ENCODE measurements around the gene SPOUT1. TPM values are rescaled to one million over a fixed set of nuclear protein-coding genes. Genes with fewer than 3 reads are reported as not detected.

Gene SPOUT1
- total and polyA plus RNA-seq, 10 donors, result 31.9 to 54.3 (median 40.1) TPM

DNA sequence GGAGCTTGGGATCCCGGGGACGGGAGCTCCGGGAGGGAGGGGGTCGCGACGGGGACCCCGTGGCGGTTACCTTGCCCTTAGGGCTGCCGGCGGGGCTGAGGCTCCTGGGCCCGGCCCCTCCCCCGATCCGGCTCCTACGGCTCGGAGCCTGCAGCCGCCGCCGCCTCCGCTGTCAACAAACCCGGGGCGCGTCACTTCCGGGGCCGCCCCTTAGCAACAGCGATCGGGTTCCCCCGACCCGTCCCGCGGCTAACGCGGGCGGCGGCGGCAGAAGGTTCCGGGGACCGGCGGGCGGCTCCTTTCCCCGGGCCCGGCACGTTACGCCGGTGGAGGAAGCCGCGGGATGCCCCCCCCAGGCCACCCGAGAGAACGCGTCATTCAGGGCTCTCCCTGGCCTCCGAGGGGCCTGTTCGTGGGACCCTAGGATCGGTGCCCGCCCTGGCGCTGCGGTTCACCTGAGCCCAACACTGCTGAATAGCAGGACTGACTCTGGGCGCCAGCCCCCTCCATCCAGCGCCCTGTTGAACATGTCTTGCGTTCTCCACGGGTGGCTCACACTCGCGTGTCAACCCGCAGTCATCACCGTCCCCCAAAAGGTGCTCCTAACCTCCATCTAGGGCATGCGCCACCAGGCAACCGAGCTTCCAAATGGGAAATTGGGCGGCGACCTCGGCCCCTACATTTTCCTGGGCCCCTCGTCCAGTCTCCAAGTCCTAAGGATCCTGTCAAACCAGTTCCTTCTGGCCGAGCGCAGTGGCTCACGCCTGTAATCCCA, 57.7 kb downstream of the SPOUT1 start, which contains the start of gene ZER1:
TSS of gene ZER1 (minus strand) at position 183 of the 775 bp plus-strand sequence. CDS start 16,362 bp downstream, outside the sequence.
- peaks cover 0 to 16% (median 10%) of the 10 kb centered on the region in 8 donors for H3K9me3 ChIP-seq
- intact Hi-C loops (cut with DNase I; ENCODE audit: low total_unique reads), result no loop called here
- TF ChIP-seq POLR2AphosphoS5 (IDR thresholded peaks at IDR 0.05) (peak; percentile 90 to 97 (median 90)), CTCF (IDR thresholded peaks at IDR 0.05 in 8 of 11, conservative IDR thresholded peaks at IDR 0.05 in 3 of 11) (peak in 4 of 11 experiments; percentile 6 to 29 (median 16)), POLR2A (IDR thresholded peaks at IDR 0.05) (peak in 2 of 3 donors; percentile 50 to 98)
- H3K27ac ChIP-seq, result peak within 1 kb of the TSS; percentile 90 to 97 (median 92)
- H3K4me1 ChIP-seq, result peaks cover 9 to 46% (median 29%) of the 10 kb centered on the region in 6 donors
- DNase-seq, result peak; percentile 99
- WGBS, 5 donors, result 1 to 2% (median 2%) methylated on average over 22 to 72 of the region's 72 CpGs
- H3K27me3 ChIP-seq (replicated peaks in 1 of 7), result no peaks in the 10 kb centered on the region
- peak within 1 kb of the TSS; percentile 58 to 88 (median 76) for H3K4me3 ChIP-seq
- peaks cover 0 to 13% (median 5%) of the 10 kb centered on the region in 6 donors for H3K36me3 ChIP-seq

DNA sequence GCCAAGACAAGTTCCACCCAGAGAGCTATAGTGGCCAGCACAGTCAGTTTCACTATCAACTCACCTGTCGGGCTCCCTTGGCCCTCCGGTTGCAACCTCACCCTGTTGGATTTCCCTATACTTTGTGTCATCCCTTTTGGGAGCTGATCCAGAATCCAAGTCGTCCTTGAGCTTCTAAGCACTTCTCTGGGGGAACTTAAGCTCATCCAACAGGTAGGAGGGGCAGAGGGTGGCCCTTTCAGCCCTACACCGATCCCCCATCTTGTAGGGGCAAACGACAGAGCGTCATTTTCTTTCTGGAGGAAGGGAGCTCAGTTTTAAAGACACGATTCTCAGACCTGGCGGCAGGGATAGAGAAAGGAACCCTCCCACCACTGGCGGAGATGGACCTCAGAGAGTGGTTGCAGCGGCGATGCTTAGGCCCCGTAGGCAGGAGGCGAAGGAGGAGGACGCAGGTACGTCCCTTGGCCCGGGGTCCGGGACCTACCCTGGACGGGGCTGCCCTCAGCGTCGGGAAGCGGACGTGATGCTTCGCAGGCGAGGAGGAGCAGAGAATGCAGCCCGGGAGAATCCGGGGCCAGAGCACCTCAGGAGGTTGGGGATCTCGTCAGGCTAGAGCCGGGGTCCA, 58.4 kb downstream of the SPOUT1 start:
- no peak for TF ChIP-seq POLR2A (IDR thresholded peaks at IDR 0.05)
- intact Hi-C loops (cut with DNase I; ENCODE audit: low total_unique reads), result no loop called here
- 0 to 1% (median 1%) methylated on average over 26 to 28 of the region's 28 CpGs for WGBS, 5 donors
- Histone ChIP-seq H3K4me1 (peaks cover 9 to 46% (median 29%) of the 10 kb centered on the region in 6 donors), H3K9me3 (peaks cover 0 to 11% (median 6%) of the 10 kb centered on the region in 8 donors), H3K36me3 (peaks cover 0 to 13% (median 5%) of the 10 kb centered on the region in 6 donors), H3K27ac (peak overlapping the region; percentile 90 to 97 (median 92)), H3K27me3 (replicated peaks in 1 of 7) (no peaks in the 10 kb centered on the region), H3K4me3 (peak overlapping the region; percentile 58 to 88 (median 76))
- no peak for DNase-seq

DNA sequence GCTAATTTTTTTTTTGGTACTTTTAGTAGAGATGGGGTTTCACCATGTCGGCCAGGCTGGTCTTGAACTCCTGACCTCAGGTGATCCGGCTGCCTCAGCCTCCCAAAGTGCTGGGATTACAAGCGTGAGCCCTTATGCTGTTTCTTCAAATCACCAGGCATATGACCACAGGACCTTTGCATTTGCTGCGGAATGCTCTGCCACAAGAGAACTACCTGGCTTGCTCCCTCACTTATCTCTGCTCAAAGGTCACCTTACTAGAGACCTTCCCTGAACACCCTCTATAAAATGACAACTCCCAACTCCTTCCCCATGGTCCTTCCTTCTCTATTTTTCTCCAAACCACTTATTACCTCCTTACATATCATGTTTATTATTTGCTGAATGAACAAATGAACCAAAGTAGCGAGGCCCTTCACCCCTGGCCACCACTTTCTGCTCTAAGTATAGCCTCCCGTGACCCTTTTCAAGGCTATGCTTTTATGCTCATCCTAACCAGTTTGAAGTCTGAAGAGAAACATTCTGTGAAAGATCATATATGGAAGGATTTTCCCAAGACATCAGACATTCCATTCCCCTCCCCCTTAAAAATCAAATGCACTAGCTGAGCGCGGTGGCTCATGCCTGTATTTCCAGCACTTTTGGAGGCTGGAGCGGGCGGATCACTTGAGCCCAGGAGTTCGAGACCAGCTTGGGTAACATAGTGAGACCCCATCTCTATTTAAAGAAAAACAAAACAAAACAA, 59.1 kb downstream of the SPOUT1 start:
- intact Hi-C loops (cut with DNase I; ENCODE audit: low total_unique reads), result no loop called here
- peak overlapping the region; percentile 58 to 88 (median 76) for H3K4me3 ChIP-seq
- WGBS, 5 donors, result 77 to 90% (median 83%) methylated on average over 11 of the region's 11 CpGs
- H3K27me3 ChIP-seq (replicated peaks in 1 of 7), result no peaks in the 10 kb centered on the region
- peaks cover 0 to 3% (median 0%) of the 10 kb centered on the region in 8 donors for H3K9me3 ChIP-seq
- peaks cover 9 to 46% (median 29%) of the 10 kb centered on the region in 6 donors for H3K4me1 ChIP-seq
- TF ChIP-seq POLR2AphosphoS5 (IDR thresholded peaks at IDR 0.05) (no peak), POLR2A (IDR thresholded peaks at IDR 0.05) (no peak)
- no peak for DNase-seq
- H3K36me3 ChIP-seq, result peaks cover 0 to 20% (median 5%) of the 10 kb centered on the region in 6 donors
- peak overlapping the region in 7 of 8 donors; percentile 90 to 97 (median 93) for H3K27ac ChIP-seq

Other genes with a start within 250 kb of the SPOUT1 start
- 10 to 100 TPM; 19.0 to 38.0 (median 25.8) TPM for gene DYNC2I2, start 172.9 kb downstream of the SPOUT1 start, total RNA-seq
- gene DYNC2I2, start 172.9 kb downstream of the SPOUT1 start, polyA plus RNA-seq, result 10 to 100 TPM; 40.6 to 61.6 (median 53.8) TPM
- 100 to 1,000 TPM; 140 to 251 (median 216) TPM for gene SET, start 140.6 kb downstream of the SPOUT1 start, total RNA-seq
- 100 to 1,000 TPM; 127 to 159 (median 158) TPM for gene SET, start 140.6 kb downstream of the SPOUT1 start, polyA plus RNA-seq
- 10 to 100 TPM in 4 of 7 donors, 1 to 10 TPM in 3; 5.6 to 18.5 (median 10.0) TPM for gene PKN3, start 127.3 kb downstream of the SPOUT1 start, total RNA-seq
- gene PKN3, start 127.3 kb downstream of the SPOUT1 start, polyA plus RNA-seq, result 10 to 100 TPM in 1 of 3 donors, 1 to 10 TPM in 2; 4.1 to 15.1 (median 9.5) TPM
- 10 to 100 TPM; 21.5 to 73.4 (median 24.4) TPM for gene ZDHHC12, start 105.7 kb downstream of the SPOUT1 start, total RNA-seq
- gene ZDHHC12, start 105.7 kb downstream of the SPOUT1 start, polyA plus RNA-seq, result 10 to 100 TPM; 31.7 to 51.0 (median 41.5) TPM
- 10 to 100 TPM; 27.8 to 65.5 (median 38.0) TPM for gene ZER1, start 57.9 kb downstream of the SPOUT1 start, total RNA-seq
- 10 to 100 TPM; 10.5 to 17.1 (median 13.1) TPM for gene ZER1, start 57.9 kb downstream of the SPOUT1 start, polyA plus RNA-seq
- 10 to 100 TPM; 19.9 to 34.2 (median 27.7) TPM for gene TBC1D13, start 42.5 kb downstream of the SPOUT1 start, total RNA-seq
- gene TBC1D13, start 42.5 kb downstream of the SPOUT1 start, polyA plus RNA-seq, result 10 to 100 TPM; 10.8 to 19.6 (median 16.8) TPM
- gene ENDOG, start 11.3 kb downstream of the SPOUT1 start, total RNA-seq, result 10 to 100 TPM in 5 of 7 donors, 1 to 10 TPM in 2; 9.6 to 16.9 (median 12.9) TPM
- 10 to 100 TPM; 13.3 to 16.2 (median 15.4) TPM for gene ENDOG, start 11.3 kb downstream of the SPOUT1 start, polyA plus RNA-seq
- 1 to 10 TPM; 4.7 to 8.7 (median 6.4) TPM for gene KYAT1, start 52.2 kb upstream of the SPOUT1 start, total RNA-seq
- 10 to 100 TPM in 1 of 3 donors, 1 to 10 TPM in 2; 6.6 to 19.9 (median 7.9) TPM for gene KYAT1, start 52.2 kb upstream of the SPOUT1 start, polyA plus RNA-seq
- 10 to 100 TPM; 22.8 to 59.0 (median 39.1) TPM for gene LRRC8A, start 52.3 kb upstream of the SPOUT1 start, total RNA-seq
- gene LRRC8A, start 52.3 kb upstream of the SPOUT1 start, polyA plus RNA-seq, result 10 to 100 TPM in 1 of 3 donors, 1 to 10 TPM in 2; 3.5 to 10.3 (median 5.8) TPM
- 10 to 100 TPM in 5 of 7 donors, 1 to 10 TPM in 2; 7.2 to 22.3 (median 10.9) TPM for gene PHYHD1, start 91.2 kb upstream of the SPOUT1 start, total RNA-seq
- 10 to 100 TPM; 12.0 to 13.2 (median 13.2) TPM for gene PHYHD1, start 91.2 kb upstream of the SPOUT1 start, polyA plus RNA-seq
- gene DOLK, start 117.8 kb upstream of the SPOUT1 start, total RNA-seq, result 10 to 100 TPM in 5 of 7 donors, 1 to 10 TPM in 2; 8.0 to 16.3 (median 12.6) TPM
- 1 to 10 TPM; 5.3 to 8.4 (median 6.5) TPM for gene DOLK, start 117.8 kb upstream of the SPOUT1 start, polyA plus RNA-seq
- gene NUP188, start 117.9 kb upstream of the SPOUT1 start, total RNA-seq, result 10 to 100 TPM; 44.2 to 72.5 (median 58.7) TPM
- 10 to 100 TPM; 11.0 to 16.4 (median 11.1) TPM for gene NUP188, start 117.9 kb upstream of the SPOUT1 start, polyA plus RNA-seq
- 10 to 100 TPM; 69.1 to 87.3 (median 75.9) TPM for gene SH3GLB2, start 198.5 kb upstream of the SPOUT1 start, total RNA-seq
- 100 to 1,000 TPM in 1 of 3 donors, 10 to 100 TPM in 2; 53.3 to 109 (median 77.8) TPM for gene SH3GLB2, start 198.5 kb upstream of the SPOUT1 start, polyA plus RNA-seq
- 10 to 100 TPM; 22.7 to 47.1 (median 34.4) TPM for gene MIGA2, start 206.8 kb upstream of the SPOUT1 start, total RNA-seq
- 10 to 100 TPM; 20.2 to 34.5 (median 30.3) TPM for gene MIGA2, start 206.8 kb upstream of the SPOUT1 start, polyA plus RNA-seq